LNCaP clone FGC (cell line): Measurements from ENCODE around the gene GRIP2.

Experiments used
- DNase-seq: peaks from one replicate; pipeline ENCODE4 v3.0.0-alpha.2; 2011; ENCODE audit warnings: low read depth
- H3K4me3 ChIP-seq: 2 replicates; pipeline ENCODE4 v1.5.1; 2011; ENCODE audit warnings: mild to moderate bottlenecking, low read depth, low read length, control low read depth
- TF ChIP-seq, protein P1 (sequence below): IDR thresholded peaks from 2 replicates; pipeline ENCODE4 v1.5.1; 2012; ENCODE audit warnings: mild to moderate bottlenecking; ENCODE audit not compliant: control insufficient read depth, insufficient read depth; ENCODE audit errors: extremely low read depth

GRIP2 gene

GRCh38 chr3:14531856-14532395 lies 8.2 kb downstream of the GRIP2 start:
- no peak overlapping the region for H3K4me3 ChIP-seq
- DNase-seq: no peak
- TF ChIP-seq, protein P1, sequence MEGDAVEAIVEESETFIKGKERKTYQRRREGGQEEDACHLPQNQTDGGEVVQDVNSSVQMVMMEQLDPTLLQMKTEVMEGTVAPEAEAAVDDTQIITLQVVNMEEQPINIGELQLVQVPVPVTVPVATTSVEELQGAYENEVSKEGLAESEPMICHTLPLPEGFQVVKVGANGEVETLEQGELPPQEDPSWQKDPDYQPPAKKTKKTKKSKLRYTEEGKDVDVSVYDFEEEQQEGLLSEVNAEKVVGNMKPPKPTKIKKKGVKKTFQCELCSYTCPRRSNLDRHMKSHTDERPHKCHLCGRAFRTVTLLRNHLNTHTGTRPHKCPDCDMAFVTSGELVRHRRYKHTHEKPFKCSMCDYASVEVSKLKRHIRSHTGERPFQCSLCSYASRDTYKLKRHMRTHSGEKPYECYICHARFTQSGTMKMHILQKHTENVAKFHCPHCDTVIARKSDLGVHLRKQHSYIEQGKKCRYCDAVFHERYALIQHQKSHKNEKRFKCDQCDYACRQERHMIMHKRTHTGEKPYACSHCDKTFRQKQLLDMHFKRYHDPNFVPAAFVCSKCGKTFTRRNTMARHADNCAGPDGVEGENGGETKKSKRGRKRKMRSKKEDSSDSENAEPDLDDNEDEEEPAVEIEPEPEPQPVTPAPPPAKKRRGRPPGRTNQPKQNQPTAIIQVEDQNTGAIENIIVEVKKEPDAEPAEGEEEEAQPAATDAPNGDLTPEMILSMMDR: no peak

DNA sequence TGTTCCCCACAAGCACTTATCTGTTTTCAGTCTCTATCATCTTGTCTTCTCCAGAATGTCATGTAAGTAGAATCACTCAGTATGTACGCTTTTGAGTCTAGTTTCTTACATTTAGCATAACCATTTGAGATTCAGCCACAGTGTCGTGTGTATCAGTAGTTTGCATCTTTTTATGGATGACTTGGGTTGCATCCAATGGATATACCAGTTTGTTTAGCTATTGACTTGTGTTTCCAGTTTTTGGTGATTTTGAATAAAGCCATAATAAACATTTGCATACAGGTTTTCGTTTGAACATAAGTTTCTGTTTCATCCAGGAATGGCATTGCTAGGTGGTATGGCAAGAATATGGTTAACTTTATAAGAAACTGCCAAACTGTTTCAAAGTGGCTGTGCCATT lies 12.1 kb downstream of the GRIP2 start:
- no peak overlapping the region for H3K4me3 ChIP-seq
- TF ChIP-seq, protein P1: no peak
- DNase-seq: peak; percentile 77

GRCh38 chr3:14525685-14526631 lies 14.2 kb downstream of the GRIP2 start:
- no peak for DNase-seq
- TF ChIP-seq, protein P1: no peak
- no peak overlapping the region for H3K4me3 ChIP-seq

- no peak overlapping the region for H3K4me3 ChIP-seq
- TF ChIP-seq, protein P1: no peak
- no peak for DNase-seq
Observed at GRCh38 chr3:14524920-14525660, 15.1 kb downstream of the GRIP2 start.

DNA sequence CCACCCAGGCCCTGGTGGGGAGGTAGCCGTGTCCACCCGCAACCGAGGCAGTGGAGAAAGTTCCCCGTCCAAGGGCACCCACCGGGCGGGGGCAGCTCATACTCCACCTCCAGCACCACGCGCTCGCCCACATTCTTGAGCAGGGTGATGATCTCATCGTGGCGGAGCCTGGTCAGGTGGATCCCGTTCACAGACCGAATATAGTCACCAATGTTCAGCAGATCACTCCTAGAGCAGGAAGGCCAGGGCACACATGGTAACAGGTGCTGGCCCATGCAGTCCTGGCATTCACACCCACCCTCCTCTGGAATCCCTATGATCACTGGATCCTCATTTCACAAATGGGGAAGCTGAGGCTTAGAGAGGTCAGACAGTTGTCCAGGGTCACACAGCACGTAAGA lies 15.8 kb downstream of the GRIP2 start:
- TF ChIP-seq, protein P1: no peak
- H3K4me3 ChIP-seq: no peak overlapping the region
- DNase-seq: no peak

DNA sequence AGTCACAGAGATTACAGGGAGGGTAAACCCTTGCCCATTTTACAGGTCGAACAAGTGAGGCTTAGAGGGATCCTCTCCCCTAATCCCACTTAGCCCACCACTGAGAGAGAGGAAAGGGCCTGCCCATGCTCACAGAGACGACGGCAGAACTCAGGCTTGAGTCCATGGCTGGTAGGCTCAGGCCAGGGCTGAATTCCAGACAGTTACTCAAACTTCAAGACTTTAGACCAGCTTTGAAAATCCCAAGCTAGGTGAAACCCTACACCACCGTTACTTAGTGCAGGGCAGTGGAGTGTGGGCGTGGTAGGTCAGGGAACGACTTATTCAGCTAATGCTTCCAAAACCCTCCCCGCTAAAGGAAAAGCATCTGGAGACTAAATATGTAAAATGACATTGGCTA lies 16.4 kb downstream of the GRIP2 start:
- DNase-seq: no peak
- H3K4me3 ChIP-seq: no peak overlapping the region
- TF ChIP-seq, protein P1: no peak
